SK-N-MC (cell line): ENCODE data around the gene METTL17.
"Not testable (repeated sequence)": the region's sequence is repeated elsewhere in the genome, so short reads cannot be mapped to it uniquely, and the experiment has no call there.

Source experiments
- DNase-seq: peaks from one replicate; pipeline ENCODE4 v3.0.0-alpha.2; 2011; ENCODE audit warnings: low read depth, low spot score
- H3K27ac ChIP-seq: fragments of 200-600 bp; sonication (generic); 2 replicates; pipeline ENCODE4 v1.5.1; 2016; ENCODE audit warnings: mixed run types
- H3K36me3 ChIP-seq: fragments of 200-600 bp; sonication (generic); 2 replicates; pipeline ENCODE4 v1.6.1; 2017; ENCODE audit warnings: antibody characterized with exemption, low read length, mixed read lengths; ENCODE audit not compliant: insufficient read depth
- H3K4me3 ChIP-seq: fragments of 200-600 bp; sonication (generic); 2 replicates; pipeline ENCODE4 v1.5.1; 2016
- H3K9ac ChIP-seq: fragments of 200-600 bp; sonication (generic); 2 replicates; pipeline ENCODE4 v1.8.0; 2017; ENCODE audit warnings: mixed run types, mixed read lengths; ENCODE audit not compliant: insufficient read length
- H3K9me3 ChIP-seq: fragments of 200-600 bp; sonication (generic); 2 replicates; pipeline ENCODE4 v1.6.1; 2017; ENCODE audit warnings: low read depth, mild to moderate bottlenecking, antibody characterized with exemption, low read length, moderate library complexity, mixed read lengths
- EZH2 ChIP-seq: fragments of 200-600 bp; sonication (generic); IDR thresholded peaks from one replicate; pipeline ENCODE4 v1.6.1; 2017; ENCODE audit warnings: antibody characterized with exemption
- FOXP2 ChIP-seq: optimal IDR thresholded peaks from 2 replicates; pipeline ENCODE3; 2011; ENCODE audit warnings: mild to moderate bottlenecking, moderate library complexity; ENCODE audit not compliant: insufficient read depth; ENCODE audit errors: extremely low read length, control extremely low read depth
- POLR2AphosphoS5 ChIP-seq: IDR thresholded peaks from 2 replicates; pipeline ENCODE4 v1.6.1; 2012; ENCODE audit warnings: mild to moderate bottlenecking, low read depth, low read length, borderline replicate concordance

The METTL17 gene

DNA sequence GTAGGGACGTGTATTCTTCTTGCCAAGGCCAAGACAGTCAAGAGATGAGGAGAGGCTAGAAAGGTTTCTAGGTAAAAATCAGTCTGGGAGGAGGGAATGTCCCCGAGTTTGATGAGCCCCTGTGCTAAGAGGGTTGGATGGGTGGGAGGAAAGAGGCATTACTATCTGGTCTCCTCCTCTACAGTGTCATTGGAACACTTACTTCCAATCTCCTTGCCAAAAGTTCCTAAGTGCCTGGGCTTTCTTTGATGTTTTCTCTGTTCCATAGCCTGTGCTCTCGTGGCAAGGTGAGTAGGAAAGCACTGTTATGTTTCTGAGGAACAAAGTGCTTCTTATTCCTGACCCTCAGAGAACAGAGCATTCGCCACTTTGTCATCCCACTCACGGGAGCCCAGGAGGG lies 44.9 kb downstream of the METTL17 start, which contains the start of gene RNASE13:
TSS of gene RNASE13 (minus strand) at position 101 of the 400 bp plus-strand sequence. CDS start 519 bp downstream, outside the sequence.
- H3K36me3 ChIP-seq, result no peaks in the 10 kb centered on the region
- TF ChIP-seq POLR2AphosphoS5, result no peak
- TF ChIP-seq FOXP2, result no peak
- TF ChIP-seq EZH2, result no peak
- no peak within 1 kb of the TSS for H3K27ac ChIP-seq
- H3K9me3 ChIP-seq, result no peaks in the 10 kb centered on the region
- H3K4me3 ChIP-seq, result no peak within 1 kb of the TSS
- no peak within 1 kb of the TSS for H3K9ac ChIP-seq
- DNase-seq, result no peak

DNA sequence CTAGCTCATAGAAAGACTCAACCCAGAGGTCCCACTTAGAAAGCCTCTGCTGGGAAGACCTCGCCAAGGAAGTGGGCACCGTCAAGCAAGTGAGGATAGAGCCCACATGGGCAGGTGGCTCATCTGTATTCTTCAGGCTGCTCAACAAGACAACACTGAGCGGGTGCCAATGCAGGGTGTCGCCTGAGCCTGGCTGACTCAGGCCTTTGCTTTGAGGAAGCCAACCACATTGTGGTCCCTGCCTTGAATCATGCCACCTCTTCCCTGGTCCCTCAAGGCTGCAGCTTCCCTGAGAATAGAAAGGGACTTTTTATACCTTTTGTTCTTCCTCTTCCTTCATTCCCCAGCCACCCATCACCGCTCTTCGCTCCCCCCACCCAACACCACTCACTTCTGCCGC lies 47.0 kb downstream of the METTL17 start:
- no peak overlapping the region for H3K27ac ChIP-seq

DNA sequence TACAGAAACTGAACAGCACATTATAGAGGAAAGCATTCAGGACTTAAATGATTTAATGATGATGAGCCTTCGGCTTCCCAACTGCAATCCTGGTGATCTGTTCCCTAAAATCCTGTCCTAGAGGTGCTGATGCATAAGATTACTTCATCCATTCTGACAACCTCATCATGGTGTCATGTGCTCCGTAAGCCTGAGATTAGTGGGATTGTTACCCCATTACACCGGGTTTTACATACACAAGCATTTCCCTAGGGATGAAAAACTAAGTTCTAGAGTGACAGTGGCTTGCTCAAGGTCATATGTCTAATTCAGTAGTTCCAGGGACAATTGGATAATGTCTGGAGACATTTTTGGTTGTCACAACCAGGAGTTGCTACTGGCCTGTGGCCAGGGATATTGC lies 47.4 kb downstream of the METTL17 start:
- DNase-seq, result no peak
- Histone ChIP-seq H3K4me3 (no peak overlapping the region), H3K27ac (no peak overlapping the region), H3K9ac (no peak overlapping the region), H3K36me3 (no peaks in the 10 kb centered on the region), H3K9me3 (no peaks in the 10 kb centered on the region)
- TF ChIP-seq EZH2 (no peak), FOXP2 (no peak), POLR2AphosphoS5 (no peak)

More for the DNA sequence above, 47.0 kb downstream of the METTL17 start:
- H3K9me3 ChIP-seq, result no peaks in the 10 kb centered on the region
- no peak overlapping the region for H3K9ac ChIP-seq
- H3K36me3 ChIP-seq, result no peaks in the 10 kb centered on the region
- DNase-seq, result no peak
- H3K4me3 ChIP-seq, result no peak overlapping the region
- TF ChIP-seq EZH2 (no peak), POLR2AphosphoS5 (no peak), FOXP2 (no peak)

DNA sequence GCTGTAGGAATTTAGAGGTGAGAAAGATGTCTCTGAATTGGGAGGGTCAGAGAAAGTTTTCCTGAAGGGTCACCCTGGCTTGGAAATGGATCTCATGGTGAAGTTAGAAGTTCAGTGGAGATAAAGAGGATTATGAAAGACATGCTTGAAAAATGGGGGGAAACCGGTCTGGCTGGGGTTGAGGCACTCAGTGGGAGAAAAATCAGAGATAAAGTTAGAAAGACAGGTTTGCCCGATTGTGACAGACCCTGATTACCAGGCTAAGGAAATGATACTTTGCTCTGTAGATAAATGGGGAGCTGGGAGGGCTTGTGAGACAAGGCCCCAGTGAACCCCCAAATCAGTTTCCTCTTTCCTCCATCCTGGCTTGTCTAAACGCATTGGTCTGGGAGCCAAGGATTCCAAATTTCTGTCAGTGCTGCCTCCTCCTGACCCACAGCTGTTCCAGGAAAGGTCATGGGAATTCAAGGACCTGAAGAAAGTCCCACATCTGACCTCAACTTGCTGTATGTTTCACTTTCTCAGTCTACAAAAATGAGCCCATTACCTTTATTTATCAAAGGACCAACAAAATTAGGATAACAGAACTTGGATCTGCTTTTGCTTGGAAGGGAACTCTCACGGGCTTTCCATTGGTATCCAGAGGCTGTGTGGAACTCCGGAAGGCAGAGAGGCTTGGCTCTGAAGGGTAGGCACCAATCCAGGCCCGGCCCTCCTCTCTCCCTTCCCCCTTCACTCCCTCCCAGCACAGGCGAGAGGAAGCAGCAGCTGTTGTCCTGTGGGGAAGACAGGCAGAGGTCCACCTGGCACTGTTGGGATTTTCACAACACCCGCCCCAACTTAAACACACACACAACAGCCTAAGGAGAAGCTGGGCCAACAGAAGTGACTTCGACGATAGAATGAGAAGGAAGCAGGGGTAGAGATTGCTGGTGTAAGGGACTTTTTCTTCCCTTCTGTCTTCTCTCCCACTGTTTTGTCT lies 49.0 kb downstream of the METTL17 start:
- H3K9ac ChIP-seq, result no peak overlapping the region
- no peaks in the 10 kb centered on the region for H3K9me3 ChIP-seq
- no peak overlapping the region for H3K27ac ChIP-seq
- no peak overlapping the region for H3K4me3 ChIP-seq
- TF ChIP-seq POLR2AphosphoS5 (no peak), FOXP2 (no peak), EZH2 (no peak)
- no peaks in the 10 kb centered on the region for H3K36me3 ChIP-seq
- DNase-seq, result no peak

DNA sequence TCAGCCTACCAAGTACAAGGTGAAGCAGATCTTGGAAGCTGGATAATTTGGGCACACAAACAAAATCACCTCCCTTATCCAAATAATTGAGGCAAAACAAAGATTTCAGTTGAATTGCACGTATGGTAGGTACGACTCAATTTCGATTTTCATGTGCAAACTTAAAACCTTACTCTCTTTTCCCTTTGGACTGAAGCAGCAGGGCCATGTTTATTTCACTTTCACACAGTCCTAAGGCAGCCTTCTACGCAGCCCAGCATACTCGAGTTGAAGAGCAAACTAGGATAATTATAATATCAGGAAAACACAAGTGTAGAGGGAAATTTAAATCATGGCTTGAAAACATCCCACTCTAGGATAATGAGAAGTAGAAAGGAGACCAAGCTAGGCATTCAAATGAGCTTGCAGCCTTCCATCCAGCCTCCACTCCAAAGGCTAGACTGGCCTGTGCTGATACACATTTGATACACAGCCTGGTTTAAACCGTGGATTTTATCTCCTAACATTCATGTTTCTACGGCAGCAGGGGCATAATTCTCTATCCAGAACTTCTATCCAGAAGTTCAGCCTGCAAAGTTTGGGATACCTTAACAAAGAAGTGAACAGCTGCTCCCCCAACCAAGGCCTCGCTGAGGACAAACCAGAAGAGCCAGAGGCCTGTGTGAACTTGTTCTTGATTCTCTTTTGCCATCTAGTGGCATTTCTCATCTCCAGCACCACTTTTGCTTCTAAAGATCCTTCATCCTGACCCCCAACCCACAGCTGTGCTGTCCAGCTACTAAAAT lies 50.0 kb downstream of the METTL17 start:
- H3K27ac ChIP-seq, result no peak overlapping the region
- DNase-seq, result no peak
- no peaks in the 10 kb centered on the region for H3K36me3 ChIP-seq

DNA sequence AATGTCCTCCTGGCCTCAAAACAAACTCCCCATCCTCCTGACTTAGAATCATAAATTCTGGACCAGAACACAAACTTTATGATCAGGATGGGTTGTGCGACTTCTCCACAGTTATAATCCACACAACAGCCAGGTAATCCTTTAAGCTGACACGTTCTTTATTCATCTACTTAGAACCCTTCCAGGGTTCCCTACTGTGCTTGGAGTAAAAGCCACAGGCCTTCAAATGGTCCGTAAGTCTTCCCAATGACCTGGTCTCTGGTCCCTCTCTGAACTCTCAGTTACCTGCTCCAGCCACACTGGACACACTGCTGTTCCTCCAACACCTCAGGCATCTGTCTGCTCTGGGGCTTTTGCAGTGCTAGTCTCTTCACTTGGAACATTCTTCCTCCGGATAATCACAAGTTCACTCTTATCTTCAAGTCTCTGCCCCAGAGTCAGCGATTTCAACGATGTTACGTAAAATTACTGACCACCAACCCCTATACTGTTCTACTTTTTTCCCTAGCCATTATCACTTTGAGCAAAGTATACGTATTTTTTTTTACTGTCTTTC lies 50.7 kb downstream of the METTL17 start:
- DNase-seq, result no peak
- TF ChIP-seq EZH2, result no peak
- TF ChIP-seq POLR2AphosphoS5, result no peak
- TF ChIP-seq FOXP2, result no peak
- H3K27ac ChIP-seq, result no peak overlapping the region
- H3K36me3 ChIP-seq, result no peaks in the 10 kb centered on the region
- H3K9ac ChIP-seq, result no peak overlapping the region
- H3K9me3 ChIP-seq, result no peaks in the 10 kb centered on the region
- no peak overlapping the region for H3K4me3 ChIP-seq

More for the DNA sequence above, 50.0 kb downstream of the METTL17 start:
- no peak for TF ChIP-seq EZH2
- TF ChIP-seq FOXP2, result no peak
- no peak for TF ChIP-seq POLR2AphosphoS5
- Histone ChIP-seq H3K4me3 (no peak overlapping the region), H3K9me3 (no peaks in the 10 kb centered on the region), H3K9ac (no peak overlapping the region)

DNA sequence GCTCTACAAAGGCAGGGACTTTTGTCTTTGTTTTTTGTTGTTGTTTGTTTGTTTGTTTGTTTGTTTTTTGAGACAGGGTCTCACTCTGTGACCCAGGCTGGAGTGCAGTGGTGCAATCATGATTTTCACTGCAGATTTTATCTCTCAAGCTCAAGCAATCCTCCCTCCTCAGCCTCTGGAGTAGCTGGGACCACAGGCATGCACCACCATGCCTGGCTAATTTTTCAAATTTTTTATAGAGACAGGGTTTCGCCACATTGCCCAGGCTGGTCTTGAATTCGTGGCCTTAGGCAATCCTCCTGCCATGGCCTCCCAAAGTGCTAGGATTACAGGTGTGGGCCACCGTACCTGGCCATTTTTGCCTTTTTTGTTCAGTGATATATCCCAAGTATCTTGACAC lies 51.2 kb downstream of the METTL17 start:
- H3K9me3 ChIP-seq, H3K4me3 ChIP-seq, H3K9ac ChIP-seq, H3K27ac ChIP-seq, DNase-seq, H3K36me3 ChIP-seq: not testable (repeated sequence)

DNA sequence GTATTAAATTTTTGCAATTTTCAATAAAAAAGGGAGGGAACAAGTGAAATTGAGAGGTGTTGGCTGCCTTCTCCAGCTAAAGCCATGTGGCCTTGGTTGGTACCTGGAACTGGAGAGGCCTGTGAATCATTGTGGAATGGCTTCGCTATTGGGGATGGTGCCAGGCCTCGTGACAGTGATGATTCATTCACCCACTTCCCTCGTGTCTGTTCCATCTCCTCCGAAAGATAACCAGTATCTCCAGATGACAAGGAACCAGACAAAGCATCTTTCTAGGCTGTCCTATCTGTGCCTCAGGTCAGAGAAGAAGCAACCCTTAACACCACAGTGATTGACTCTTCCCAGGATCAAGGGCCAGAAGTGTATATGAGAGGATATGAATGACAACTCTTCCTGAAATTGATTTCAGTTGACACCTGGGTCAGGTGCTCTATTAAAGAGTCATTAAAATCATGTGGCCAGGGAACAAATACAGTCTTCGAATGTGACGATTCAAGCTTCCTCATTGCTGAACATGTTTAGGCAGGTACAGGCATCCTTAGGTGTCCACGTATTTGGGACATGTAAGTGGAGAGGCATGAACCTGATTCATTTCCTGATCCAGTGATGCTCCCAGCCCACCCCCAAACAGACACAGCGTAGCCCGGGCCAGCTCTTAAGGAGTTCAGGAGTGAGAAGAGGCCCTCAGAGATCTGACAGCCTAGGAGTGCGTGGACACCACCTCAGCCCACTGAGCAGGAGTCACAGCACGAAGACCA lies 52.1 kb downstream of the METTL17 start, which contains the start of gene RNASE7:
TSS of gene RNASE7 (plus strand) at position 687 of the 758 bp plus-strand sequence. CDS start 631 bp downstream, outside the sequence.
- H3K9ac ChIP-seq, result no peak within 1 kb of the TSS
- no peaks in the 10 kb centered on the region for H3K9me3 ChIP-seq
- no peak within 1 kb of the TSS for H3K4me3 ChIP-seq
- no peak within 1 kb of the TSS for H3K27ac ChIP-seq
- DNase-seq, result no peak
- TF ChIP-seq FOXP2 (no peak), EZH2 (no peak), POLR2AphosphoS5 (no peak)
- no peaks in the 10 kb centered on the region for H3K36me3 ChIP-seq
